ENCODE results near the gene ADCY3. TPM values are rescaled to one million over a fixed set of nuclear protein-coding genes. Genes with fewer than 3 reads are reported as not detected.

ADCY3 gene
- total and polyA plus RNA-seq, 2 of the 4 experiments (the other 2 are of a cell fraction): 17.4 to 46.1 TPM

DNA sequence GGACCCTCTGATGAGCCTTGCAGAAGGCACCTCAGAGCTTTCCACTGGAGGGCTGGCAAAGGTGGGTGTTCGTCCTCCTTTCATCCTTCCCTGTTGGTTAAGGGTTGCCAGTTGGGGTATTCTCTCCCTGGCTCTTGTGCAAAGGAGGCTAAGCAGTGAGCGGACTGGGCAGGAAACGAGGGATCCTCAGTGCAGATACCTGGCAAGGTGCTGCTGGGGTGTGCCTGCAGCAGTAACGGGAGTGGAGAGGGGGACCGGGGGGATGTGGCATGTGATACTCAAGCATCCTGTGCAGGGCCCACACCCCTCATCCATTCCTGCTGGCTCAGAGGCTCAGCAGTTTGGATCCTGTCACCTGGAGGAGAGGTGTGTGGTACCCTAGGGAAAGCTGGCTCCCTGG lies 4.2 kb upstream of the ADCY3 start:
- H2BK20ac ChIP-seq (ENCODE audit: low read depth, low read length): no peak overlapping the region
- H4K5ac ChIP-seq (ENCODE audit: low read depth, low read length): no peak overlapping the region
- H3K9ac ChIP-seq (ENCODE audit: low read depth, low read length): no peak overlapping the region
- H2BK120ac ChIP-seq (ENCODE audit: low read depth, low read length): no peak overlapping the region
- no TSS peak for BruUV-seq (replicated peaks)
- no peaks in the 10 kb centered on the region for H4K20me1 ChIP-seq (ENCODE audit: insufficient read depth, low read length)
- dilution Hi-C loops (cut with HindIII; ENCODE audit: low sequenced_read_pairs, unreplicated experiment): no loop called here
- H3K4me2 ChIP-seq (ENCODE audit: low read depth, low read length): no peak overlapping the region
- TF ChIP-seq RCOR1 (IDR thresholded peaks at IDR 0.05; ENCODE audit: insufficient replicate concordance, low read length) (no peak), RFX5 (IDR thresholded peaks at IDR 0.05; ENCODE audit: low read depth, low read length) (no peak), RAD21 (IDR thresholded peaks at IDR 0.05; ENCODE audit: low read length) (no peak)
- no peak overlapping the region for H2AK5ac ChIP-seq (ENCODE audit: low read depth, low read length)
- DNase-seq (no peak), ATAC-seq (ENCODE audit: low read depth) (no peak)
- H4K8ac ChIP-seq (ENCODE audit: low read depth in 2 of 2, low read length in 2 of 2): no peak overlapping the region
- peaks cover 1% of the 10 kb centered on the region; the same call in 1 of the 2 replicates for H3K4me1 ChIP-seq (ENCODE audit: control insufficient read depth, insufficient read depth, low read length)
- no peak overlapping the region for H3K27ac ChIP-seq (ENCODE audit: insufficient read depth, low read length)
- no peak overlapping the region for H2AFZ ChIP-seq (replicated peaks; ENCODE audit: low read length, poor library complexity)
- H3K4ac ChIP-seq (ENCODE audit: low read depth, low read length): no peak overlapping the region
- no peaks in the 10 kb centered on the region for H3K9me3 ChIP-seq (ENCODE audit: control insufficient read depth, insufficient read depth, low read length)
- ChIA-PET POLR2A (ENCODE audit: unreplicated experiment) (no interaction called here), CTCF (no interaction called here)
- no peaks in the 10 kb centered on the region for H3K27me3 ChIP-seq (ENCODE audit: control insufficient read depth, insufficient read depth, low read length)
- H2AK9ac ChIP-seq (replicated peaks; ENCODE audit: low read depth, low read length, poor library complexity): no peak overlapping the region
- H3K14ac ChIP-seq (replicated peaks; ENCODE audit: low read depth, low read length): no peak overlapping the region
- H3K79me1 ChIP-seq (ENCODE audit: low read depth in 1 of 2, low read length in 2 of 2): peaks cover 0 to 1% of the 10 kb centered on the region in 2 experiments; a peak in 2 of 4 replicates
- no peak overlapping the region for H3K23ac ChIP-seq (ENCODE audit: low read depth, low read length)
- no peak overlapping the region for H3K18ac ChIP-seq (ENCODE audit: low read depth, low read length)
- no peak overlapping the region for H4K91ac ChIP-seq (ENCODE audit: insufficient read depth, low read depth, low read length)
- no peak overlapping the region for H2BK5ac ChIP-seq (ENCODE audit: low read depth, low read length, poor library complexity, severe bottlenecking)
- no peak overlapping the region for H3K56ac ChIP-seq (ENCODE audit: extremely low read depth, insufficient read depth, low read length)
- H3K9me1 ChIP-seq (ENCODE audit: insufficient read depth, low read length): peaks cover 13% of the 10 kb centered on the region
- H2BK15ac ChIP-seq (ENCODE audit: low read depth, low read length): no peak overlapping the region
- no peaks in the 10 kb centered on the region for H3K36me3 ChIP-seq (ENCODE audit: control insufficient read depth, insufficient read depth, low read length)
- intact Hi-C loops (cut with micrococcal nuclease): loop anchor here (5.0 kb wide), 1 partner anchor 512 kb away; no protein-coding TSS in a partner anchor
- WGBS, 2 experiments (ENCODE audit: extremely low coverage in 2 of 2, insufficient read length in 1 of 2): 100% methylated on average over 2 of the region's 5 CpGs; no CpG with 5 or more reads in 1 of the 2 experiments
- no peak overlapping the region for H3K4me3 ChIP-seq (ENCODE audit: insufficient read depth, low read depth, low read length)
- in situ Hi-C loops (cut with MboI; ENCODE audit: low sequenced_read_pairs): no loop called here

Measured in IMR-90 (cell line).